GM10266 (cell line): ENCODE data around the gene SLC2A5.
"Not testable (repeated sequence)": the region's sequence is repeated elsewhere in the genome, so short reads cannot be mapped to it uniquely, and the experiment has no call there.

Source experiments
- DNase-seq: peaks from one replicate; pipeline ENCODE4 v3.0.0; 2012; ENCODE audit errors: extremely low spot score
- CTCF ChIP-seq: IDR thresholded peaks from 2 replicates; pipeline ENCODE4 v1.5.1; 2012; ENCODE audit warnings: mild to moderate bottlenecking, low read depth; ENCODE audit not compliant: control insufficient read depth, insufficient read depth; ENCODE audit errors: missing control alignments

SLC2A5 gene

GRCh38 chr1:9100471-9101043 lies 31.1 kb upstream of the SLC2A5 start:
- no peak for DNase-seq
- no peak for TF ChIP-seq CTCF

- no peak for TF ChIP-seq CTCF
These were observed 30.1 kb upstream of the SLC2A5 start for GRCh38 chr1:9099555-9099954.

GRCh38 chr1:9097947-9098705 lies 28.7 kb upstream of the SLC2A5 start:
- no peak for DNase-seq
- TF ChIP-seq CTCF, result no peak

More at GRCh38 chr1:9099555-9099954, 30.1 kb upstream of the SLC2A5 start:
- DNase-seq, result no peak

- no peak for DNase-seq
- no peak for TF ChIP-seq CTCF
These were observed 26.4 kb upstream of the SLC2A5 start for GRCh38 chr1:9095818-9096217.

- DNase-seq, result not testable (repeated sequence)
These were observed 24.7 kb upstream of the SLC2A5 start for GRCh38 chr1:9093996-9094595.

GRCh38 chr1:9093581-9093980 lies 24.1 kb upstream of the SLC2A5 start:
- no peak for DNase-seq
- no peak for TF ChIP-seq CTCF

GRCh38 chr1:9093091-9093490 lies 23.7 kb upstream of the SLC2A5 start:
- no peak for TF ChIP-seq CTCF
- DNase-seq, result no peak
